ENCODE results near the gene HSH2D. TPM values are rescaled to one million over a fixed set of nuclear protein-coding genes. Genes with fewer than 3 reads are reported as not detected.

Gene HSH2D
- total and polyA plus RNA-seq, 8 donors, result 2.2 to 13.2 (median 4.5) TPM

DNA sequence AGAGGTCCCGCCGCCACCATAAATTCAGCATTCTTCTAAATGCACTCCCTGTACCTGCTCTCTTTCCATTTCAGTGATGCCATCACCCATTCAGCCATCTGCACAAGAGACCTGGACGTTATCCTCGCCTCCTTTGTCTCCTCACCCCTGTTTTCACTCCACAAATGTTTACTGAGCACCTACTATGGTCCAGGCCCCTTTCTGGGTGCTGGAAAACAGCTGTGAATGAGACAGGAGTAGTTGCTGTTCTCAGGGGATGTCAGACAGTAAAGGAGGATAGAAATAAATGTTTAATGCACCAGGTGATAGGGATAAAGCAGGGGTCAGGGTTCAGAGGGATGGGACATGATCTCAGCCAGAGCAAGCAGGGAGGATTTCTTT lies 57.5 kb downstream of the HSH2D start:
- no peak overlapping the region for H3K27ac ChIP-seq
- peaks cover 3 to 10% (median 6%) of the 10 kb centered on the region in 3 donors for H3K4me1 ChIP-seq
- no peaks in the 10 kb centered on the region for H3K36me3 ChIP-seq
- no peaks in the 10 kb centered on the region for H3K9me3 ChIP-seq
- no peak overlapping the region for H3K4me3 ChIP-seq
- FAIRE-seq, result no peak
- WGBS, 2 donors, result 80 to 87% methylated on average over 4 of the region's 4 CpGs
- no peak for ATAC-seq
- H3K27me3 ChIP-seq, result no peaks in the 10 kb centered on the region
- TF ChIP-seq, protein P1, sequence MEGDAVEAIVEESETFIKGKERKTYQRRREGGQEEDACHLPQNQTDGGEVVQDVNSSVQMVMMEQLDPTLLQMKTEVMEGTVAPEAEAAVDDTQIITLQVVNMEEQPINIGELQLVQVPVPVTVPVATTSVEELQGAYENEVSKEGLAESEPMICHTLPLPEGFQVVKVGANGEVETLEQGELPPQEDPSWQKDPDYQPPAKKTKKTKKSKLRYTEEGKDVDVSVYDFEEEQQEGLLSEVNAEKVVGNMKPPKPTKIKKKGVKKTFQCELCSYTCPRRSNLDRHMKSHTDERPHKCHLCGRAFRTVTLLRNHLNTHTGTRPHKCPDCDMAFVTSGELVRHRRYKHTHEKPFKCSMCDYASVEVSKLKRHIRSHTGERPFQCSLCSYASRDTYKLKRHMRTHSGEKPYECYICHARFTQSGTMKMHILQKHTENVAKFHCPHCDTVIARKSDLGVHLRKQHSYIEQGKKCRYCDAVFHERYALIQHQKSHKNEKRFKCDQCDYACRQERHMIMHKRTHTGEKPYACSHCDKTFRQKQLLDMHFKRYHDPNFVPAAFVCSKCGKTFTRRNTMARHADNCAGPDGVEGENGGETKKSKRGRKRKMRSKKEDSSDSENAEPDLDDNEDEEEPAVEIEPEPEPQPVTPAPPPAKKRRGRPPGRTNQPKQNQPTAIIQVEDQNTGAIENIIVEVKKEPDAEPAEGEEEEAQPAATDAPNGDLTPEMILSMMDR (IDR thresholded peaks at IDR 0.05), result no peak
- intact Hi-C loops (cut with DNase I), result no loop called here
- DNase-seq, result no peak

DNA sequence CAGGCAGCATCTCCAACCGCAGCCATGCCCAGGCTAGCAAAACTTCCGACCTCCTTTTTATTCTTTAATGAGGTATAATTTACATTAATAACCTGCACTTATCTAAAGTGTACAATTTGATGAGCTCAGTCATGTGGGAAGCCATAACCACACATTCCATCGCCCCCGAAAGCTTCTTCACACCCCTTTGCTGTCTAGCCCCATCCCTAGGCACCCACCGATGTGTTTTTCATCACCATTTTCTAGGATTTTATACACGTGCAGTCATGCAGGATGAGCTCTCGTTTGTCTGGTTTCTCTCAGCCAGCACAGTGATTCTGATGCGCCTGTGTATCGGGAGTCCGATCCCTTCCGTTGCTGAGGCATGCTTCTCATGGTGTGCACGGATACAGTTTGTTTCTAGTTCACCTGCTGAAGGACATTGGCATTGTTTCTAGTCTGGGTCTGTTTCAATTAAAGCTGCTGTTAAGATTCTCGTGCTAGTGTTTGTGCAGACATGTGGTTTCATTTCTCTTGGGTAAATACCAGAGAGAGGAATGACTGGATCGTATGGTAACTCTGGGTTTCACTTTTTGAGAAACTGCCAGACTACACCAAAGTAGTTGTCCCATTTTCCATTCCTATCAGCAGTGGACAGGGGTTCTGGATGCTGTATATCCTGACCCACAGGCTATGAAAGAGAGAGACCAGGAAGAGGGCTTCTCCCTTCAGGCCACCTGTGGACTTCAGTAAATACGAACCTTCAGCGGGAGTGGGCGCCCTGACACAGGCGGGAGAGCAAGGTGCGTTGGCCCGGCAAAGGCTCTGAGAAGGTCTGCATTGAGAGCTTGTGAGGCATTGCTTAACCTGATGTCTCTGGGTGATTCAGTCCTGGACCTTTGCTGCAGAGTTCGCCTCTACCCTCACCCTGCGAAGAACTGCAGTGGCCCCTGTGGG lies 59.1 kb downstream of the HSH2D start:
- 84% methylated on average over 22 of the region's 22 CpGs for WGBS, 2 donors
- Histone ChIP-seq H3K4me3 (no peak overlapping the region), H3K36me3 (no peaks in the 10 kb centered on the region), H3K9me3 (no peaks in the 10 kb centered on the region), H3K27ac (no peak overlapping the region), H3K27me3 (no peaks in the 10 kb centered on the region), H3K4me1 (peaks cover 0 to 5% (median 3%) of the 10 kb centered on the region in 3 donors)
- FAIRE-seq, result no peak
- ATAC-seq, result no peak
- TF ChIP-seq, protein P1 (IDR thresholded peaks at IDR 0.05), result no peak
- peak in 1 of 6 donors; percentile 27 for DNase-seq
- intact Hi-C loops (cut with DNase I), result no loop called here

DNA sequence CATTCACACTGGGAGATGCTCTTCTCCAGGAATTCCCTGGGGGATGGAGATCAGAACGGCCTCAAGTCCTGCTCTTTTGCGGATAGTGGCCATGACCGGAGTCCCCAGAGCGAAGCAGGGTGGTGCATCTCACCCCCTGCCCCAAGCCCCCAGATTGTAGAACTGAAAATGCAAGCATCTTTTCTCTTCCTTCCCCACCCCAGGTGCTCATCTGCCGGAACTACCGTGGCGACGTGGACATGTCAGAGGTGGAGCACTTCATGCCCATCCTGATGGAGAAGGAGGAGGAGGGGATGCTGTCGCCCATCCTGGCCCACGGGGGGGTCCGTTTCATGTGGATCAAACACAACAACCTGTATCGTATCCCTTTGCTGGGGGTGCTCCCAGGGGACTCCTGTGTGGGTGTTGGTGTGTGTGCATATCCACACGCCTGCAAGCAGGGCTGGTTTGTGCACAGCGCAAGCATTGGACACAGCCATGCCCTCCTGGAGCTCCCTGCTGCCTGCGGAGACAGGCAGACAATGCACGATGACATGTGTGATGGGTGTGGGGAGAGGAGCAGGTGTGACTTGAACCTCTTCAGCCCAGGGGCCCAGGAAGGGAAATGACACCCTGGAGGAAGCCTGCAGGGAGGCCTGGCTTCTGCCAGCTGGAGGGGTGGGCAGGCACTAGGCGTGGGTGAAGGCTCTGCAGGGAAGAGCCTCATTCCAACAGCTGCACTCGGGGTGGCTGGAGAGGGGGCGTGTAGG lies 59.9 kb downstream of the HSH2D start:
- H3K27me3 ChIP-seq, result no peaks in the 10 kb centered on the region
- no peak for ATAC-seq
- H3K27ac ChIP-seq, result no peak overlapping the region
- WGBS, 2 donors, result 91 to 92% methylated on average over 15 to 19 of the region's 19 CpGs
- peak in 1 of 6 donors; percentile 42 for DNase-seq
- no peak for FAIRE-seq
- H3K9me3 ChIP-seq, result no peaks in the 10 kb centered on the region
- TF ChIP-seq, protein P1 (IDR thresholded peaks at IDR 0.05), result no peak
- H3K36me3 ChIP-seq, result peaks cover 0 to 1% (median 1%) of the 10 kb centered on the region in 3 donors
- intact Hi-C loops (cut with DNase I), result no loop called here
- no peak overlapping the region for H3K4me3 ChIP-seq
- H3K4me1 ChIP-seq, result peaks cover 0 to 5% (median 3%) of the 10 kb centered on the region in 3 donors

DNA sequence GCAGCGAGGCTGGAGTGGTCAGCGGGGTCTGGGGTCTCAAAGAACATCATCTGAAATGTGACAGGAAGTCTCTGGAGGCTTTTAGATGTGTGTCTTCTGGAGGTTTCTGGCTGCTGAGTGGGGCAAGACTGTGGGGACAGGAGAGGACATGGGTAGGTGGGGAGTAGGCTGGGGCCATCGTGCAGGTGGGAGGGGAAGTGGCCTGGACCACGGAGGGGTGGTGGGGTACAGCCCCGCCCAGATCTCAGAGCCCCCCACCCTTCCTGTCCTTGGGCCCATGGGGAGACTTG lies 60.5 kb downstream of the HSH2D start:
- WGBS, 2 donors, result 80 to 91% methylated on average over 5 of the region's 5 CpGs
- ATAC-seq (no peak), FAIRE-seq (no peak), DNase-seq (no peak)
- Histone ChIP-seq H3K36me3 (peaks cover 3 to 6% (median 4%) of the 10 kb centered on the region in 3 donors), H3K4me3 (no peak overlapping the region), H3K27ac (no peak overlapping the region), H3K4me1 (no peaks in the 10 kb centered on the region), H3K9me3 (no peaks in the 10 kb centered on the region), H3K27me3 (no peaks in the 10 kb centered on the region)
- intact Hi-C loops (cut with DNase I), result no loop called here
- TF ChIP-seq, protein P1 (IDR thresholded peaks at IDR 0.05), result no peak

All from pancreas (tissue), 10 donors.